Upper lobe of right lung (tissue), 1 donor: Measurements from ENCODE around the gene ZNF789. TPM values are rescaled to one million over a fixed set of nuclear protein-coding genes. Genes with fewer than 3 reads are reported as not detected.

Experiments used
- ATAC-seq: fragments of 200-7000 bp; cut with Tn5 transposase; one replicate; pipeline ENCODE4 v1.9.1; 2020; ENCODE audit warnings: mild to moderate bottlenecking, moderate library complexity
- DNase-seq: peaks from one replicate; pipeline ENCODE4 v3.0.0-alpha.2; 2020
- H3K27ac ChIP-seq: fragments of 200-600 bp; one replicate; pipeline ENCODE4 v1.8.0; 2022
- H3K27me3 ChIP-seq: fragments of 200-600 bp; one replicate; pipeline ENCODE4 v1.8.0; 2022; ENCODE audit warnings: mild to moderate bottlenecking
- H3K36me3 ChIP-seq: fragments of 200-600 bp; one replicate; pipeline ENCODE4 v1.8.0; 2022
- H3K4me1 ChIP-seq: fragments of 200-600 bp; one replicate; pipeline ENCODE4 v1.8.0; 2022
- H3K4me3 ChIP-seq: fragments of 200-600 bp; one replicate; pipeline ENCODE4 v1.8.0; 2022; ENCODE audit warnings: mild to moderate bottlenecking
- H3K9me3 ChIP-seq: fragments of 200-600 bp; one replicate; pipeline ENCODE4 v1.8.0; 2022
- CTCF ChIP-seq: fragments of 200-600 bp; IDR thresholded peaks from one replicate; pipeline ENCODE4 v1.8.0; 2022; ENCODE audit warnings: antibody characterized with exemption
- intact Hi-C: fragments of 100-400 bp; cut with DNase I; formaldehyde crosslinking; loops from one replicate; pipeline ENCODE4 v1.11.0; 2022
- total RNA-seq: library from RNA; stranded (reverse); fragmentation: NEBNext Ultra II Directional; extraction: Animal tissue kit (Norgen Biotek cat#: 25700); gene quantifications from one replicate; pipeline ENCODE4 v1.2.1, GENCODE V29; 2021
- donor health status: DM: no; HTN: yes; CAD: no; lungs with severe emphysema.

ZNF789 gene
- total RNA-seq, 1 donor from 2014 or later = 9.6 TPM

DNA sequence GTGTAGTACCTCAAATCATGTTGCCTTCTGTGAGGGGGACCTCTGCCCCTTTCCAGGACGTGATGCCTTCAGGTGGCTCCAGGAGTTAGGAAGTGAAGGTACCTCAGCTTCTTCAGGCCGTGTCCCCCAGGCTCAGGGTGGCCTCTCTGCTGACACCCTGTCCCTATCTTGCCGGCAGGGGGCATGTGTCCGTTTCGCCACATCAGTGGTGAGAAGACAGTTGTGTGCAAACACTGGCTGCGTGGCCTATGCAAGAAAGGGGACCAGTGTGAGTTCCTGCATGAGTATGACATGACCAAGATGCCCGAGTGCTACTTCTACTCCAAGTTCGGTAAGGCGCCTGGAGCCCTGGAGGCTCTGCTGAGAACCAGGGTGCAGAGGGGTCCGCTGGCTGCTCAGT is 24.7 kb upstream of the ZNF789 start:
- no peak for ATAC-seq
- Histone ChIP-seq H3K27ac (no peak overlapping the region), H3K36me3 (peaks cover 85% of the 10 kb centered on the region), H3K9me3 (no peaks in the 10 kb centered on the region), H3K27me3 (no peaks in the 10 kb centered on the region), H3K4me3 (no peak overlapping the region), H3K4me1 (no peaks in the 10 kb centered on the region)
- no peak for DNase-seq
- intact Hi-C loops = no loop called here
- no peak for TF ChIP-seq CTCF

DNA sequence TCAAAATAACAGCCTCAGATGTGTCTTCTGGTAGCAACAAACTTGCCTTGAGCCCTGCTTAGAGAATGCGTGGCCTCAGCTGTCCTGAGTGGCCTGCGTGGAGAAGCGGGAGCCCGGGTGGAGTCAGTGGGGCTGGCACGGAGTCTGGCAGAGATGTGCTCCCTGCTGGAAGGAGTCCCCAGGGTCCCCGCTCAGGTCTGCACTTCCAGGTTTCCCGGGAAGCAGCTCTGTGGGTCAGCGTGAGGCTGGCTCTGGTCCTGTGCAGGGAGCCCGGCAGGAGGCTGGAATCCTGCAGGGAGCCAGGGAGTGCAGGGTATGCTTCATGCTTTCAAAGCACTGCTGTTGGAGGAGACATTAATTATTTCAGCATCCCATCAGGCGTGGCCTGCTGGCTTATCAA is 23.8 kb upstream of the ZNF789 start:
- Histone ChIP-seq H3K4me1 (no peaks in the 10 kb centered on the region), H3K27ac (no peak overlapping the region), H3K36me3 (peaks cover 85% of the 10 kb centered on the region), H3K9me3 (no peaks in the 10 kb centered on the region), H3K4me3 (no peak overlapping the region), H3K27me3 (no peaks in the 10 kb centered on the region)
- ATAC-seq (no peak), DNase-seq (no peak)
- intact Hi-C loops = no loop called here
- no peak for TF ChIP-seq CTCF

DNA sequence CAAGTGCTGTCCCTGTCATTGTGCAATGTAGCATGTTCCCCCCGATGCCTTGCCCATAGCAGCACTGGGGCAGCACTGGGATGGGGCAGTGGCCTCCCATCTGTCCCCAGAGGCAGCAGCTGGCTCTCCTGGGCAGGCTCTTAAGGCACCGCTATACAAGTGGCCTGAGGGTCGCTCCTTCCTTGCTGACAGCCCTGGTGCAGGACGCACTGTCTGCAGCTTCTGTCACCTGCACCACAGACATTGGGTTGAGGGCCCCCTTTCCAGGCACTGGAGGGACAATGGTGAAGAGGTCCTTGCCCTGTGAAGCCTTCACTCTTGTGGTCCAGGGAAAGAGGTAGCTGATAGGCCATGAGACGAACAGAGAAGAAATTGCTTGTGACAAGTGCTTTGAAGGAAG is 23.4 kb upstream of the ZNF789 start:
- Histone ChIP-seq H3K27ac (no peak overlapping the region), H3K4me1 (no peaks in the 10 kb centered on the region), H3K4me3 (no peak overlapping the region), H3K27me3 (no peaks in the 10 kb centered on the region), H3K36me3 (peaks cover 87% of the 10 kb centered on the region), H3K9me3 (no peaks in the 10 kb centered on the region)
- no peak for TF ChIP-seq CTCF
- DNase-seq (no peak), ATAC-seq (no peak)
- intact Hi-C loops = no loop called here

- no peak overlapping the region for H3K4me3 ChIP-seq
- ATAC-seq (no peak), DNase-seq (no peak)
- no peaks in the 10 kb centered on the region for H3K27me3 ChIP-seq
- no peak overlapping the region for H3K27ac ChIP-seq
- intact Hi-C loops = no loop called here
- H3K4me1 ChIP-seq = no peaks in the 10 kb centered on the region
- no peak for TF ChIP-seq CTCF
- H3K36me3 ChIP-seq = peaks cover 87% of the 10 kb centered on the region
- H3K9me3 ChIP-seq = no peaks in the 10 kb centered on the region
Measured at GRCh38 chr7:99451936-99452335, 20.8 kb upstream of the ZNF789 start.

- Histone ChIP-seq H3K4me1 (no peaks in the 10 kb centered on the region), H3K27me3 (no peaks in the 10 kb centered on the region), H3K9me3 (no peaks in the 10 kb centered on the region), H3K4me3 (no peak overlapping the region), H3K36me3 (peaks cover 90% of the 10 kb centered on the region), H3K27ac (no peak overlapping the region)
- ATAC-seq (no peak), DNase-seq (no peak)
- intact Hi-C loops = no loop called here
- no peak for TF ChIP-seq CTCF
Measured at GRCh38 chr7:99452541-99452940, 20.1 kb upstream of the ZNF789 start.

GRCh38 chr7:99453105-99453504 is 19.6 kb upstream of the ZNF789 start:
- Histone ChIP-seq H3K9me3 (no peaks in the 10 kb centered on the region), H3K4me1 (no peaks in the 10 kb centered on the region), H3K27me3 (no peaks in the 10 kb centered on the region), H3K36me3 (peaks cover 90% of the 10 kb centered on the region), H3K4me3 (no peak overlapping the region), H3K27ac (no peak overlapping the region)
- intact Hi-C loops = no loop called here
- no peak for DNase-seq
- ATAC-seq = no peak
- TF ChIP-seq CTCF = no peak
